SK-N-SH (cell line): ENCODE measurements around the gene C1QTNF3. TPM values are rescaled to one million over a fixed set of nuclear protein-coding genes. Genes with fewer than 3 reads are reported as not detected.

Source experiments
- CTCF ChIA-PET: fragments of 300-600, 350-600 bp; formaldehyde crosslinking; extraction: SDS; loops from one replicate; lab custom pipeline; 2021; lab: Yijun Ruan, JAX
- POLR2A ChIA-PET: fragments of 350-600 bp; sonication (Branson Sonifier 250); formaldehyde crosslinking; extraction: SDS; loops from one replicate; lab custom pipeline; 2020; ENCODE audit warnings: antibody characterized with exemption, inconsistent platforms; lab: Yijun Ruan, JAX
- DNase-seq: peaks from one replicate; pipeline ENCODE4 v3.0.0; 2012
- H2AFZ ChIP-seq: fragments of 200-600 bp; sonication (generic); 2 replicates; pipeline ENCODE4 v1.8.1; 2016; ENCODE audit warnings: antibody characterized with exemption, mild to moderate bottlenecking, low read depth
- H3F3A ChIP-seq: fragments of 200-600 bp; sonication (generic); replicated peaks from 2 replicates; pipeline ENCODE3; 2016; ENCODE audit warnings: antibody characterized with exemption, mild to moderate bottlenecking; ENCODE audit not compliant: insufficient read depth
- H3K27ac ChIP-seq, 2 experiments: fragments of 200-500 bp in 1 of 2; fragments of 200-600 bp in 1 of 2; sonication (Bioruptor generic) in 1 of 2; sonication (generic), shearing (Covaris generic) in 1 of 2; 2 replicates each; pipeline versions ENCODE4 v1.5.1 to v1.6.1; 2014 to 2016; ENCODE audit warnings: low read depth in 2 of 2, inconsistent platforms in 1 of 2, low read length in 1 of 2, mild to moderate bottlenecking in 1 of 2, mixed read lengths in 1 of 2
- H3K27me3 ChIP-seq: fragments of 200-600 bp; sonication (generic), shearing (Covaris generic); 2 replicates; pipeline ENCODE4 v1.6.1; 2016; ENCODE audit warnings: mixed run types; ENCODE audit not compliant: insufficient read depth
- H3K36me3 ChIP-seq, 2 experiments: fragments of 200-500 bp in 1 of 2; fragments of 200-600 bp in 1 of 2; sonication (Bioruptor generic) in 1 of 2; sonication (generic) in 1 of 2; replicated peaks in 1 of 2; 2 replicates each; pipeline versions ENCODE3 to v1.5.1; 2014 to 2016; ENCODE audit warnings: low read length in 1 of 2, mild to moderate bottlenecking in 1 of 2; ENCODE audit not compliant: insufficient read depth in 2 of 2, control insufficient read depth in 1 of 2
- H3K4me1 ChIP-seq, 2 experiments: fragments of 200-500 bp in 1 of 2; fragments of 200-600 bp in 1 of 2; sonication (Bioruptor generic) in 1 of 2; sonication (generic), shearing (Covaris generic) in 1 of 2; 2 replicates each; pipeline versions ENCODE4 v1.5.1 to v1.6.1; 2014 to 2016; ENCODE audit warnings: low read depth in 1 of 2, low read length in 1 of 2, mixed run types in 1 of 2; ENCODE audit not compliant: insufficient read depth in 2 of 2, control insufficient read depth in 1 of 2
- H3K4me2 ChIP-seq: fragments of 200-600 bp; sonication (generic), shearing (Covaris generic); 2 replicates; pipeline ENCODE4 v1.6.1; 2017; ENCODE audit warnings: mixed run types
- H3K4me3 ChIP-seq, 2 experiments: fragments of 200-500 bp in 1 of 2; fragments of 200-600 bp in 1 of 2; sonication (Bioruptor generic) in 1 of 2; sonication (generic), shearing (Covaris generic) in 1 of 2; 2 replicates each; pipeline versions ENCODE4 v1.5.1 to v1.8.1; 2014 to 2016; ENCODE audit warnings: low read depth in 2 of 2, inconsistent platforms in 1 of 2, low read length in 1 of 2, mild to moderate bottlenecking in 1 of 2, mixed read lengths in 1 of 2, moderate library complexity in 1 of 2
- H3K79me2 ChIP-seq: fragments of 200-600 bp; sonication (generic); 2 replicates; pipeline ENCODE4 v1.8.1; 2017; ENCODE audit warnings: mild to moderate bottlenecking; ENCODE audit not compliant: insufficient read depth
- H3K9ac ChIP-seq: fragments of 200-600 bp; sonication (generic); 2 replicates; pipeline ENCODE4 v1.6.1; 2017; ENCODE audit warnings: mixed run types
- H3K9me2 ChIP-seq: fragments of 200-600 bp; sonication (generic); 2 replicates; pipeline ENCODE4 v1.6.1; 2017; ENCODE audit warnings: mixed run types
- H3K9me3 ChIP-seq: fragments of 200-600 bp; sonication (generic); 2 replicates; pipeline ENCODE4 v1.6.1; 2017; ENCODE audit warnings: mixed run types, mild to moderate bottlenecking, moderate library complexity
- H4K20me1 ChIP-seq: fragments of 200-600 bp; sonication (generic); 2 replicates; pipeline ENCODE4 v1.6.1; 2017; ENCODE audit warnings: mild to moderate bottlenecking, mixed run types; ENCODE audit not compliant: insufficient read depth
- CHD2 ChIP-seq: fragments of 150-350 bp; IDR thresholded peaks from 2 replicates; pipeline ENCODE4 v1.6.1; 2018; ENCODE audit warnings: low read length; ENCODE audit not compliant: partially characterized antibody
- ELF1 ChIP-seq: IDR thresholded peaks from 2 replicates; pipeline ENCODE4 v1.4.0; 2012
- GATA2 ChIP-seq: sonication (generic); formaldehyde crosslinking; IDR thresholded peaks from 2 replicates; pipeline ENCODE4 v1.5.0; 2020; ENCODE audit warnings: mild to moderate bottlenecking, missing genetic modification reagents
- MEF2A ChIP-seq: IDR thresholded peaks from 2 replicates; pipeline ENCODE4 v1.4.0; 2012; ENCODE audit warnings: low read depth, borderline replicate concordance
- POLR2AphosphoS5 ChIP-seq: IDR thresholded peaks from 2 replicates; pipeline ENCODE4 v1.6.1; 2012; ENCODE audit warnings: low read depth, low read length
- RXRA ChIP-seq: IDR thresholded peaks from 2 replicates; pipeline ENCODE4 v1.4.0; 2012; ENCODE audit warnings: low read depth, mild to moderate bottlenecking, borderline replicate concordance
- TAF1 ChIP-seq: IDR thresholded peaks from 2 replicates; pipeline ENCODE4 v1.6.1; 2012; ENCODE audit warnings: low read depth, mild to moderate bottlenecking, low read length, moderate library complexity, borderline replicate concordance
- TEAD4 ChIP-seq: IDR thresholded peaks from 2 replicates; pipeline ENCODE4 v1.4.0; 2012; ENCODE audit warnings: mild to moderate bottlenecking, borderline replicate concordance; ENCODE audit not compliant: insufficient read depth
- ZBTB33 ChIP-seq: IDR thresholded peaks from 2 replicates; pipeline ENCODE4 v1.4.0; 2012; ENCODE audit warnings: low read depth, borderline replicate concordance
- WGBS: methylation state at CpG from one replicate; pipeline ENCODE4 v1.1.6; 2017; ENCODE audit warnings: low lambda C conversion rate; 5-methylcytosine and 5-hydroxymethylcytosine counted together
- polyA plus RNA-seq, 3 experiments: library from polyadenylated mRNA; depleted of rRNA; stranded (reverse); fragments of >200 nt; gene quantifications; 2 replicates each; pipeline ENCODE4 v1.2.3, GENCODE V29; 2012
- TF ChIP-seq, protein P1 (sequence below): IDR thresholded peaks from 2 replicates; pipeline ENCODE4 v1.6.1; 2012; ENCODE audit warnings: mild to moderate bottlenecking, low read depth, low read length, moderate library complexity
- TF ChIP-seq, protein P2 (sequence below): IDR thresholded peaks from 2 replicates; pipeline ENCODE4 v1.4.0; 2012; ENCODE audit warnings: low read depth

C1QTNF3 gene
- polyA plus RNA-seq, 1 of the 3 experiments (the other 2 are of a cell fraction), result 1.5 TPM

GRCh38 chr5:34003941-34004340 is 39.1 kb downstream of the C1QTNF3 start (continued):
- TF ChIP-seq, protein P1, sequence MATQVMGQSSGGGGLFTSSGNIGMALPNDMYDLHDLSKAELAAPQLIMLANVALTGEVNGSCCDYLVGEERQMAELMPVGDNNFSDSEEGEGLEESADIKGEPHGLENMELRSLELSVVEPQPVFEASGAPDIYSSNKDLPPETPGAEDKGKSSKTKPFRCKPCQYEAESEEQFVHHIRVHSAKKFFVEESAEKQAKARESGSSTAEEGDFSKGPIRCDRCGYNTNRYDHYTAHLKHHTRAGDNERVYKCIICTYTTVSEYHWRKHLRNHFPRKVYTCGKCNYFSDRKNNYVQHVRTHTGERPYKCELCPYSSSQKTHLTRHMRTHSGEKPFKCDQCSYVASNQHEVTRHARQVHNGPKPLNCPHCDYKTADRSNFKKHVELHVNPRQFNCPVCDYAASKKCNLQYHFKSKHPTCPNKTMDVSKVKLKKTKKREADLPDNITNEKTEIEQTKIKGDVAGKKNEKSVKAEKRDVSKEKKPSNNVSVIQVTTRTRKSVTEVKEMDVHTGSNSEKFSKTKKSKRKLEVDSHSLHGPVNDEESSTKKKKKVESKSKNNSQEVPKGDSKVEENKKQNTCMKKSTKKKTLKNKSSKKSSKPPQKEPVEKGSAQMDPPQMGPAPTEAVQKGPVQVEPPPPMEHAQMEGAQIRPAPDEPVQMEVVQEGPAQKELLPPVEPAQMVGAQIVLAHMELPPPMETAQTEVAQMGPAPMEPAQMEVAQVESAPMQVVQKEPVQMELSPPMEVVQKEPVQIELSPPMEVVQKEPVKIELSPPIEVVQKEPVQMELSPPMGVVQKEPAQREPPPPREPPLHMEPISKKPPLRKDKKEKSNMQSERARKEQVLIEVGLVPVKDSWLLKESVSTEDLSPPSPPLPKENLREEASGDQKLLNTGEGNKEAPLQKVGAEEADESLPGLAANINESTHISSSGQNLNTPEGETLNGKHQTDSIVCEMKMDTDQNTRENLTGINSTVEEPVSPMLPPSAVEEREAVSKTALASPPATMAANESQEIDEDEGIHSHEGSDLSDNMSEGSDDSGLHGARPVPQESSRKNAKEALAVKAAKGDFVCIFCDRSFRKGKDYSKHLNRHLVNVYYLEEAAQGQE, result no peak
- no peak for TF ChIP-seq GATA2 (CRISPR knock-in tag)
- TF ChIP-seq TEAD4, result no peak
- no peak for TF ChIP-seq CHD2
- TF ChIP-seq, protein P2, sequence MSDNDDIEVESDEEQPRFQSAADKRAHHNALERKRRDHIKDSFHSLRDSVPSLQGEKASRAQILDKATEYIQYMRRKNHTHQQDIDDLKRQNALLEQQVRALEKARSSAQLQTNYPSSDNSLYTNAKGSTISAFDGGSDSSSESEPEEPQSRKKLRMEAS, result no peak

GRCh38 chr5:34002629-34003328 is 40.2 kb downstream of the C1QTNF3 start:
- no peak for DNase-seq
- Histone ChIP-seq H3K4me1 (peaks cover 0 to 9% of the 10 kb centered on the region in 2 experiments; a peak in 3 of 4 replicates), H3K9ac (no peak overlapping the region), H3K9me3 (no peaks in the 10 kb centered on the region), H3K79me2 (peaks cover 14% of the 10 kb centered on the region), H3K27me3 (no peaks in the 10 kb centered on the region), H3K4me2 (no peak overlapping the region), H3K4me3 (no peak overlapping the region), H3K36me3 (peaks cover 16 to 37% of the 10 kb centered on the region in 2 experiments), H3K9me2 (no peaks in the 10 kb centered on the region), H3K27ac (no peak overlapping the region), H3F3A (peaks cover 16% of the 10 kb centered on the region), H2AFZ (no peak overlapping the region), H4K20me1 (no peaks in the 10 kb centered on the region)
- 97% methylated on average over 9 of the region's 10 CpGs for WGBS
- TF ChIP-seq ZBTB33, result no peak
- no peak for TF ChIP-seq TAF1
- no peak for TF ChIP-seq MEF2A
- TF ChIP-seq RXRA, result no peak
- no peak for TF ChIP-seq POLR2AphosphoS5
- TF ChIP-seq ELF1, result no peak
- CTCF ChIA-PET, result no interaction called here
- POLR2A ChIA-PET, result no interaction called here
